H1 (cell line): ENCODE measurements around the gene ABCD1.
"Not testable (repeated sequence)": the region's sequence is repeated elsewhere in the genome, so short reads cannot be mapped to it uniquely, and the experiment has no call there.

ENCODE experiments used
- CBX5 ChIP-seq: fragments of 300-800, 300-1000 bp; sonication (generic); IDR thresholded peaks from 2 replicates; pipeline ENCODE4 v1.7.1; 2016; ENCODE audit warnings: antibody characterized with exemption, low read length, low read depth
- CTCF ChIP-seq, 3 experiments: IDR thresholded peaks; 1 replicate in 2 of 3; 2 replicates in 1 of 3; pipeline versions ENCODE4 v1.5.1 to v1.6.1; 2011; ENCODE audit warnings: low read length in 3 of 3, mild to moderate bottlenecking in 3 of 3, inconsistent platforms in 2 of 3, low read depth in 1 of 3, moderate library complexity in 1 of 3; ENCODE audit not compliant: insufficient read depth in 1 of 3; ENCODE audit errors: control extremely low read depth in 1 of 3
- EP300 ChIP-seq, 2 experiments: IDR thresholded peaks; 1 replicate in 1 of 2; 2 replicates in 1 of 2; pipeline ENCODE4 v1.6.1; 2011 to 2012; ENCODE audit warnings: low read depth in 2 of 2, low read length in 2 of 2, mild to moderate bottlenecking in 2 of 2, borderline replicate concordance in 1 of 2, inconsistent platforms in 1 of 2, moderate library complexity in 1 of 2
- JUND ChIP-seq: IDR thresholded peaks from 2 replicates; pipeline ENCODE4 v1.6.1; 2011; ENCODE audit warnings: mild to moderate bottlenecking, improper control_type of control experiment, low read length
- KDM1A ChIP-seq: fragments of 200-600, 300-600 bp; sonication (generic); IDR thresholded peaks from 2 replicates; pipeline ENCODE4 v1.7.1; 2016; ENCODE audit warnings: mild to moderate bottlenecking, low read length, borderline replicate concordance
- MAX ChIP-seq: IDR thresholded peaks from 2 replicates; pipeline ENCODE4 v1.6.1; 2012; ENCODE audit warnings: inconsistent platforms
- POU5F1 ChIP-seq: IDR thresholded peaks from 2 replicates; pipeline ENCODE4 v1.6.1; 2011; ENCODE audit warnings: low read depth, mild to moderate bottlenecking, low read length, moderate library complexity
- SP1 ChIP-seq: IDR thresholded peaks from 2 replicates; pipeline ENCODE4 v1.6.1; 2011; ENCODE audit warnings: low read depth, low read length
- SRF ChIP-seq: IDR thresholded peaks from 2 replicates; pipeline ENCODE4 v1.6.1; 2011; ENCODE audit warnings: mild to moderate bottlenecking, low read depth, low read length, moderate library complexity
- TAF1 ChIP-seq: IDR thresholded peaks from 2 replicates; pipeline ENCODE4 v1.6.1; 2011; ENCODE audit warnings: mild to moderate bottlenecking, low read depth, low read length

GRCh38 chrX:153699784-153700371 is 24.8 kb upstream of the ABCD1 start:
- not testable (repeated sequence) for TF ChIP-seq CTCF (IDR thresholded peaks at IDR 0.05; ENCODE audit: control extremely low read depth in 1 of 3, insufficient read depth in 1 of 3, low read depth in 1 of 3, low read length in 3 of 3); SRF; EP300 (IDR thresholded peaks at IDR 0.05; ENCODE audit: borderline replicate concordance in 1 of 2, low read depth in 2 of 2, low read length in 2 of 2); CBX5; JUND; TAF1; POU5F1; KDM1A; SP1; MAX
